Stimulated activated CD4-positive, alpha-beta T cell treated with anti-CD3 and anti-CD28 coated beads, Interleukin-4, amount 100 ng/mL, for 24 hours (primary cell): Measurements from ENCODE around the gene FSD1.

Experiments used
- DNase-seq: peaks from one replicate; pipeline ENCODE4 v3.0.0-alpha.2; 2020

Gene FSD1

DNA sequence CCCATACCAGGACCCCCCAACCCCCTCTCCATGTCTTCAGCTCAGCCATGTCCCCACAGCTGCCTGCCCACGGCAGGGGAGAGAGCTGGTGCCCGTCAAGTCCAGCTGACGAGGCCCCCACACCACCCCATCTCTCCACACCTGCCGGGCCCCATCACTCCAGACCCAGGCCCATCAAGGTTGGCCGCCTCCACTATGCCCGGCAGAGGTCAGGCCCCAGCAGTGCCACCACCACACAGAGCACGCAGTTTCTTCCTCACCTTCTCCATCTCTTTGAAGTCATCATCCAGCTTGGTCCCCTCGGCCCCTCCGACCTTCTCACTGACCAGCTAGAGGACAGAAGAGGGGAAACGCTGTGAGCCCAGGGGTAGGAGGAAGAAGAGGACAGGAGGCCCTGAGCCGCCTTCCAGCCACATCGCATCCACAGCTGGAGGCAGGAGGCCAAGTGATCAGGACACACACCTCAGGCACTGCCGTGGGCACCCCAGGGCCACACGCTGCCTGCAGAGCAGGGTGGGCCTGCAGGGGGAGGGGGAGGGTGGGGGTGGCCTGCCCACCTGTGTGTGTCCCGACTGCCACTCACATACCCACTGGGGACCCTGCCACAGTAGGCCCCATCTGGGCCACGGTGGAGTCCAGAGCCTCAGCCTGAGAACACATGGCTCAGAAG, 62.4 kb downstream of the FSD1 start:
- no peak for DNase-seq

- no peak for DNase-seq
Observed at GRCh38 chr19:4367336-4367723, 62.9 kb downstream of the FSD1 start.

DNA sequence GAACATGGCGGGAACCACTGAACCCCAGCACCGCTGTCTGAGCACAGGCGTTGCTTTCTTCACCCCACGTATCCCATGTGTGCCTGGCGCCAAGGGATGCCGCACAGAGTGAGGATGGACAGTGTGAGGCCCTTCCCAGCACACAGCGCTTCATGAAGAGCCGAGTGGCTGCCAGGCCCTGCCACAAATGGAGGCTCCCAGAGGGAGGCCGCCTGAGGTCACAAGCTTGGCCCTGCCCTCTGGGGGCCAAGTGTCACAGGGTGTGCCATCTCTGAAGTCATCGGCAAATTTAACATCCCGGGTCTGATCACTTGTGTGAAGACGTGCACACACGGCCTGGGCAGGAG, 63.4 kb downstream of the FSD1 start:
- no peak for DNase-seq

DNA sequence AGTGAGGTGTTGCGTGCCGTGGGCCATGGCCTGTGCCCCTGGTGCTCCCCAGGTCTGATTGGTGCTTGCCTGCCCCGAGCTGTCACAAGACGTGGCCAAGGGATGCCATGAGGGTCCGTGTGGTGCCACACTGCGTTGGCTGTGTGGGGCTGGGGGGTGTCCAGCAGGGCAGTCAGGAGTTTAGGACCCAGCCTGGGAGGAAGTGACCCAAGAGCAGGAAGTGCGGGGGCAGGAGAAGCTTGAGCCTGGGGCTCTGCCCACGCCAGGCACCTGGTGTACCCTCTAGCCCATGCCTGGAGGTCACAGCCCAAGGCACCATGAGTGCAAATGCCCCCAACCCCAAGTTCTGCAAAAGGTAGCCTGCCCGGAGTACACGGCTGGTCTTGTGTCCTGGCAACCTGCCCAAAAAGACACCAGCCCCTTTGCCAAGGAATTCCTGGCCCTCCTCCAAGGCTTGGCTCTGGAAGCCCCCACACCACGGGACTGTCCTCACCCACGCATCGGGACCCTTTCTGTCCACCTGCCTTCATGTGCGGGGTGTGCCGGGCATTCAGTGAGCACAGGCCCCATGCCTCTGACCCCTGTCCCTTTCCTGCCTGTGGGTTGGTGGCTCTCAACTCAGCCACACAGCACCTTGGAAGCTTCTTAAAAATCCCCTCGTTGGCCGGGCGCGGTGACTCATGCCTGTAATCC, 63.9 kb downstream of the FSD1 start:
- no peak for DNase-seq

DNA sequence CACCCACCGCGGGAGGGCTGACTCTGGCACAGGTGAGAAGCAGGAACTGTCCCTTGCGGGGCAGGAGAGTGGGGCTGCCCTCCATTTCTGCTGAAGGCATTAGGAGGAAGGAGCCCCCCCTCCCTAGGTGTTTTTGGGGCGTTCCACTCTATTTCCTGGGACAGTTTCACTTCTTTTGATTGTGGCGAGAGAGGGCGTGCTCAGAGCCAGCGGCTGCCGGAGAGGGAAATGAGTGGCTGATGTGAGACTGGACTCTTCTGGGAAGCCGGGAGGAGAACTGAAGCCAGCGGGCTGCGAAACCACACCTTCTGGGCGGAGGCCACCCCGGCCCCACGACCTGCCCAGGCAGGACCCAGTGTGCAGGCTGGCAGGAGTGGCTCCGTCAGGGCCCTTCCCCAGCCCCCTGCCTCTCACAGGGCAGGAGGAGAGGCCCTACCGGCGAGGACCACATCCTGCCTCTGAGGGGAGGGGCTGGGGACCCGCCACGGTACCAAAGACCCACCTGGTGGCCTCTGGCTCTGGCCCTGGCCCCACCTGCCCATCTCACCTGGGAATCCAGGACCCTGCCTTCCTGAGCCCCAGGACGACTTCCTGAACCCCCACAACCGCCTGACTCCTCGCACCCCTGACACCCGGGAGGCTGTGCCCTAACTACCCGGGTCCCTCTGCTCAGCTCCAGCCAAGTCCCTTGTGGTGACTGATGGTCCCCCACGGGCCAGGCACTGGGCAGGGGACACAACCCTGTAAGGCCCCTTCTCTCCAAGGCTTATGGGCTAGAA, 64.9 kb downstream of the FSD1 start:
- DNase-seq: peak; percentile 70

DNA sequence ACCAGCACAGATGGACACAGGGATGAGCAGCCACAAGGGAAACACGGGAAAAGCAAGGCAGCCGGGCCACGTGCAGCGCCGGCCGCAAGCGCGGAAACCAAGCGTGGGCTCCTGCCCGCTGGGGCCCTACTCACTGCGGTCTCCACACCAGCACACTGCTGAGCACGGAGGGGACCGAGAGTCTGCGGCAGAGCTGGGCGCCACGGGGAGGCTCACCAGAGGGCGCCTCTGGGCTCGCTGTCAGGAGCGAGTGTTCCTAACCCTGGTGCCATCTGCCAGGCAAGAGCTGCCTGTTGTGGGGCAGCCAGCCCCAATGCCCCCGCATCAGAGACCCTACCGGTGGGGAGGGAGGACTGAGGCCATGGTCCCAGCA, 65.5 kb downstream of the FSD1 start:
- peak; percentile 82 for DNase-seq

GRCh38 chr19:4370418-4371041, 66.1 kb downstream of the FSD1 start:
- no peak for DNase-seq

DNA sequence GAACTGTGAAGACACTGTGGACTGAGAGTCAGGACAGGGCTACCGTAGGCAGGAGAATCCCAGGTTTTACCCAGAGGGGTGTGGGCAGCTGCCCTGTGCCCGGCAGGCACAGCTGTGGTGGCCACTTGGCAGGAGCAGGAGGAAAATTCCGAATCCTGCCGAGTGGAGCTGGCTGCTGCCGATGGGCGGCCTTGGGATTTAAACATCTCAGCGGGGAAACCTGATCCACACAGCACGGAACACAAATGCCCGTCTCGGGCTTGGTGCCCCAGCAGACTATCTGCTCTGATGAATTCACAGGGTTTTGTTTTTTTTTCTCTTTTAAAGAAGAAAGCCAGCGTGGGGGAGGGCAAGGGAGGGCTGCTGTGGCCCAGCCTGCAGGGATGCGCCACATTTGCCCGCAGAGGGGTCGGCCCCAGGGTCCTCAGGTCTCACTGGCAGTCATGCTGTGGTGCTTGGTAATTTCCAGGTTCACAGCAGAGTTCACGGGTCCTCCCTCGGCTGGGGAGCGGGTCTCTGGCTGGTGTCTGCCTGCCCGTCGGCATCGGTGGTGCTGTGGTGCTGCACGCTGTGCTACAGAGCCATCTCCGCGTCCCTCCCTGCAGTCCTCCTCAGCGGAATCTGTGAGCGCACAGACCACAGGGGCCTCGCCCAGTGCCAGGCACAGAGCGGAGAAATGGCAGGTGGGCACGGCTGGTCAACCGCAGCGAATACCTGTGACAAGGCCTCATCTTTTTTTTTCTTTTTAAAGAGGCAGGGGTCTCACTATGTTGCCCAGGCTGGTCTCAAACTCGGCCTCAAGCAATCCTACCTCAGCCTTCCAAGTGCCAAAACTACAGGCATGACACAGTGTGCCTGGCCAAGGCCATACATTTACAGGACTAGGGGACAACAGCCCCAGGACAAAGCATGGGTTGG, 67.1 kb downstream of the FSD1 start:
- DNase-seq: no peak

GRCh38 chr19:4372165-4373012, 68.0 kb downstream of the FSD1 start:
- DNase-seq: no peak

DNA sequence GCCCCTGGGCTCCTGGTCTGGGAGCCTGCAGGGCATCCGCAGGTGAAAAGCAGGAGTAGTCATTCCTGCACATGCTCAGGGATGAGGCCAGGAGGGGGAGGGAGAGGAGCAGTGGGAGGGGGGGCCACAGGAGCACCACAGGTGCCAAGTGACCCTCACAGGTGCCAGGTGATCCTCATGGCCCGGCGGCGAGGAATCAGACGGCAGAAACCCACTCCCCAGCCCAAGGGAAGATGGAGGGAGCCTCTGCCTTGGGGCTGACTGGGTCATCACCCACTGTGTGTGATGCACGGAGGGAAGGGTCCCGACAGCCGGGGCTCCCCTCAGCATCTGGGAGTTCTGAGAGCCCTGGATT, 68.6 kb downstream of the FSD1 start:
- no peak for DNase-seq
